MM.1S (cell line): ENCODE data around the gene SLC43A3.

Experiments used
- DNase-seq: peaks from one replicate; pipeline ENCODE4 v3.0.0-alpha.2; 2015
- H2AFZ ChIP-seq: fragments of 300-600 bp; sonication (generic); 2 replicates; pipeline ENCODE4 v1.6.0; 2016; ENCODE audit warnings: antibody characterized with exemption, low read length
- H3F3A ChIP-seq: fragments of 300-600 bp; sonication (generic); 2 replicates; pipeline ENCODE4 v1.6.1; 2016; ENCODE audit warnings: mild to moderate bottlenecking, antibody characterized with exemption, low read length, moderate library complexity, mixed read lengths; ENCODE audit not compliant: insufficient read depth
- H3K27ac ChIP-seq: fragments of 300-600 bp; sonication (generic); 2 replicates; pipeline ENCODE4 v1.5.1; 2016; ENCODE audit warnings: mild to moderate bottlenecking, low read length
- H3K27me3 ChIP-seq: fragments of 300-600 bp; sonication (generic); replicated peaks from 2 replicates; pipeline ENCODE4 v1.6.0; 2016; ENCODE audit warnings: low read length; ENCODE audit not compliant: insufficient read depth
- H3K36me3 ChIP-seq: fragments of 300-600 bp; sonication (generic); replicated peaks from 2 replicates; pipeline ENCODE4 v1.6.1; 2016; ENCODE audit warnings: mild to moderate bottlenecking, low read length, mixed read lengths; ENCODE audit not compliant: insufficient read depth
- H3K4me1 ChIP-seq: fragments of 300-600 bp; sonication (generic); 2 replicates; pipeline ENCODE4 v1.6.1; 2016; ENCODE audit warnings: low read length, mixed read lengths
- H3K4me2 ChIP-seq: fragments of 300-600 bp; sonication (generic); 2 replicates; pipeline ENCODE4 v1.6.0; 2016; ENCODE audit warnings: low read depth, low read length
- H3K4me3 ChIP-seq: fragments of 300-600 bp; sonication (generic); 2 replicates; pipeline ENCODE4 v1.5.1; 2016; ENCODE audit warnings: low read length, mixed read lengths
- H3K79me2 ChIP-seq: fragments of 300-600 bp; sonication (generic); 2 replicates; pipeline ENCODE4 v1.6.1; 2016; ENCODE audit warnings: mixed run types, low read length, mixed read lengths
- H3K9ac ChIP-seq: fragments of 300-600 bp; sonication (generic); 2 replicates; pipeline ENCODE4 v1.6.1; 2016; ENCODE audit warnings: low read length, mixed read lengths
- H3K9me2 ChIP-seq: fragments of 300-600 bp; sonication (generic); replicated peaks from 2 replicates; pipeline ENCODE4 v1.6.1; 2016; ENCODE audit warnings: mild to moderate bottlenecking, low read length, mixed read lengths; ENCODE audit not compliant: insufficient read depth
- H3K9me3 ChIP-seq: fragments of 300-600 bp; sonication (generic); replicated peaks from 2 replicates; pipeline ENCODE4 v1.6.1; 2016; ENCODE audit warnings: mild to moderate bottlenecking, low read length, mixed read lengths; ENCODE audit not compliant: insufficient read depth
- H4K20me1 ChIP-seq: fragments of 300-600 bp; sonication (generic); 2 replicates; pipeline ENCODE4 v1.6.1; 2016; ENCODE audit warnings: mild to moderate bottlenecking, low read length, moderate library complexity, mixed read lengths; ENCODE audit not compliant: insufficient read depth
- EZH2 ChIP-seq: fragments of 300-600 bp; sonication (generic); optimal IDR thresholded peaks from 2 replicates; pipeline ENCODE3; 2017; ENCODE audit warnings: low read depth, mild to moderate bottlenecking, antibody characterized with exemption, low read length, mixed read lengths
- EZH2phosphoT487 ChIP-seq: fragments of 300-600 bp; sonication (generic); IDR thresholded peaks from 2 replicates; pipeline ENCODE4 v1.6.1; 2018; ENCODE audit warnings: antibody characterized with exemption, low read length
- TF ChIP-seq, protein P1 (sequence below): fragments of 300-600 bp; sonication (generic); IDR thresholded peaks from 2 replicates; pipeline ENCODE4 v1.5.1; 2016; ENCODE audit warnings: antibody characterized with exemption, low read length, mixed read lengths

The SLC43A3 gene

GRCh38 chr11:57392763-57393105 is 34.2 kb downstream of the SLC43A3 start:
- no peak overlapping the region for H3K4me2 ChIP-seq
- no peak overlapping the region for H2AFZ ChIP-seq
- no peaks in the 10 kb centered on the region for H3K4me1 ChIP-seq
- H3K27me3 ChIP-seq, result no peaks in the 10 kb centered on the region
- no peaks in the 10 kb centered on the region for H3K79me2 ChIP-seq
- H3K9ac ChIP-seq, result no peak overlapping the region
- TF ChIP-seq EZH2phosphoT487 (no peak), EZH2 (no peak)
- TF ChIP-seq, protein P1, sequence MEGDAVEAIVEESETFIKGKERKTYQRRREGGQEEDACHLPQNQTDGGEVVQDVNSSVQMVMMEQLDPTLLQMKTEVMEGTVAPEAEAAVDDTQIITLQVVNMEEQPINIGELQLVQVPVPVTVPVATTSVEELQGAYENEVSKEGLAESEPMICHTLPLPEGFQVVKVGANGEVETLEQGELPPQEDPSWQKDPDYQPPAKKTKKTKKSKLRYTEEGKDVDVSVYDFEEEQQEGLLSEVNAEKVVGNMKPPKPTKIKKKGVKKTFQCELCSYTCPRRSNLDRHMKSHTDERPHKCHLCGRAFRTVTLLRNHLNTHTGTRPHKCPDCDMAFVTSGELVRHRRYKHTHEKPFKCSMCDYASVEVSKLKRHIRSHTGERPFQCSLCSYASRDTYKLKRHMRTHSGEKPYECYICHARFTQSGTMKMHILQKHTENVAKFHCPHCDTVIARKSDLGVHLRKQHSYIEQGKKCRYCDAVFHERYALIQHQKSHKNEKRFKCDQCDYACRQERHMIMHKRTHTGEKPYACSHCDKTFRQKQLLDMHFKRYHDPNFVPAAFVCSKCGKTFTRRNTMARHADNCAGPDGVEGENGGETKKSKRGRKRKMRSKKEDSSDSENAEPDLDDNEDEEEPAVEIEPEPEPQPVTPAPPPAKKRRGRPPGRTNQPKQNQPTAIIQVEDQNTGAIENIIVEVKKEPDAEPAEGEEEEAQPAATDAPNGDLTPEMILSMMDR, result no peak
- no peak overlapping the region for H3K4me3 ChIP-seq
- no peaks in the 10 kb centered on the region for H3F3A ChIP-seq
- H3K9me2 ChIP-seq, result no peaks in the 10 kb centered on the region
- H3K9me3 ChIP-seq, result no peaks in the 10 kb centered on the region
- no peak for DNase-seq
- no peaks in the 10 kb centered on the region for H4K20me1 ChIP-seq
- H3K36me3 ChIP-seq, result no peaks in the 10 kb centered on the region
- no peak overlapping the region for H3K27ac ChIP-seq

DNA sequence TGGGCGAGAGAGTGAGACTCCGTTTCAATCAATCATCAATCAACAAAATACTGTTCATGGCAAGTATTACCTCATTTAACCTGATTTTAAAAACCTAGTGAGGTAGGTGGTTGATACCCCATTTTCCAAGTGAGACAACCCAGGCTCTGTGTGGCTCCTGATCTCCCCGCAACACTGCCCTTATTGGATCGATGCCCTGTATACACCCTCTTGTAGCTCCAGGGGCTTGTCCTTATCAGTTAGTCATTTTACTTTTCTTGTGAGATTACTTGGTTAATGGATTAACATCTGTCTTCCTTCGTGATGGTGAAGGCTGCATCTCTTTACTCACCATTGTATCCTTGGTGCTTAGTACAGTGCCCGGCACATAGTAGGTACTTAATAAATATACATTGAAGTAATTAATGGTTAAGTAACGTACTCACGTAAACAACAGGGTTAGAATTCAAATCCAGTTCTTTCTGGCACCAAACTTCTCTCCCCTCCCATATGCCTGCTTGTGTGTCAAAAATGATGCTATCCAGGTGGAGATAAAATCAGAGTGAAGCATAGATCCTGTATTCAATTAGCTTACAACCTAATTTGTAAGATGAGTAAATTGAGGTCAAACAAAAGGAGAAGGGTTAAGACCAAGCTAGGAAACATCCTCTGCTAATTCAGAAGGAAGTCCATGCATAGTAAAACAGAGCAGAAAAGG is 34.7 kb downstream of the SLC43A3 start:
- no peak for DNase-seq
- Histone ChIP-seq H3K27ac (no peak overlapping the region), H3F3A (no peaks in the 10 kb centered on the region), H3K4me2 (no peak overlapping the region), H3K36me3 (no peaks in the 10 kb centered on the region), H4K20me1 (no peaks in the 10 kb centered on the region), H3K9ac (no peak overlapping the region), H2AFZ (no peak overlapping the region), H3K9me2 (no peaks in the 10 kb centered on the region), H3K27me3 (no peaks in the 10 kb centered on the region), H3K4me3 (no peak overlapping the region), H3K79me2 (no peaks in the 10 kb centered on the region), H3K4me1 (no peaks in the 10 kb centered on the region), H3K9me3 (no peaks in the 10 kb centered on the region)
- TF ChIP-seq EZH2phosphoT487 (no peak), EZH2 (no peak)
- TF ChIP-seq, protein P1, result no peak

- no peak overlapping the region for H3K4me2 ChIP-seq
- H3K9ac ChIP-seq, result no peak overlapping the region
- TF ChIP-seq EZH2 (no peak), EZH2phosphoT487 (no peak)
- TF ChIP-seq, protein P1, result no peak
- no peak overlapping the region for H2AFZ ChIP-seq
- no peaks in the 10 kb centered on the region for H4K20me1 ChIP-seq
- H3K9me3 ChIP-seq, result no peaks in the 10 kb centered on the region
- H3F3A ChIP-seq, result no peaks in the 10 kb centered on the region
- H3K9me2 ChIP-seq, result no peaks in the 10 kb centered on the region
- H3K27me3 ChIP-seq, result no peaks in the 10 kb centered on the region
- H3K4me1 ChIP-seq, result no peaks in the 10 kb centered on the region
- H3K27ac ChIP-seq, result no peak overlapping the region
- no peaks in the 10 kb centered on the region for H3K79me2 ChIP-seq
- H3K36me3 ChIP-seq, result no peaks in the 10 kb centered on the region
- no peak for DNase-seq
- no peak overlapping the region for H3K4me3 ChIP-seq
Measured at GRCh38 chr11:57391539-57391938, 35.4 kb downstream of the SLC43A3 start.
